Stimulated activated naive CD4-positive, alpha-beta T cell treated with Interleukin-2 at 50 U/mL for 16 hours (primary cell): ENCODE measurements around the gene MVK.

Experiments
- DNase-seq: peaks from one replicate; lab custom pipeline; 2025; lab: John Stamatoyannopoulos, UW

Gene MVK

DNA sequence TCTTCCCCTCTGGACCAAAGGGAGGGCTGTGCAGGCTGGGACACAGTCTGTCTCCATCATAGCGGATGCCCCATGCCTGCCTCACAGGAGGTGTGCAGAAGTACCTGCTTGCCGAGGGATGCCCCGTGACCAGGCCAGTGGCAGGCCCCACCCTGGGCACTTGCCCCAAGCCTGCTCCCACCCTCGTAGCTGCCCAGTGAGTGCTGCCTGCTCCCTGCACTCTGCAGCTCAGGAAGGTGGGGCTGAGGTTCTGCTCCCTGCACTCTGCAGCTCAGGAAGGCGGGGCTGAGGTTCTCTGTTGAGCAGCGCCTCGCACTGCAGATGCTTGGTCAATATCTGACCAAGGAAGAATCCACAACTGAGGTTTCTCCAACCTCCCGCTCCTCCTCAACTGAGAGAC is 7.2 kb upstream of the MVK start:
- no peak for DNase-seq

DNA sequence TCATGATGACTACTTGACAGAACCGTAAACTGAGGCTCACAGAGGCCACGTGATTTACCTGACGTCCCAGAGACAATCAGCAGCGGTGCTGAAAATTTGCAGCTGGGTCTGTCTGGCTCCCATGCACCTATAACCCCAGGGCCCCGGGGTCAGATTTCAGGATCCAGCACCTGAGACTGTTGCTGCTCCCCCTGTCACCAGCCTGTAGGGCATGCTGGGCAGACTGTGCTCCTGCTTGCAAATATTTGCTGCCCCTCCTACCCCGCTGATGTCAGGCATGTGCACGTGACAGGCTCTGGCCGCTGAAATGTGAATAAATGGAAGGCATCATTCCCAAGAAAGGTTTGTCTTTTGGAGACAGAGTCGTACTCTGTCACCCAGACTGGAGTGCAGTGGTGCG is 6.3 kb upstream of the MVK start:
- no peak for DNase-seq

DNA sequence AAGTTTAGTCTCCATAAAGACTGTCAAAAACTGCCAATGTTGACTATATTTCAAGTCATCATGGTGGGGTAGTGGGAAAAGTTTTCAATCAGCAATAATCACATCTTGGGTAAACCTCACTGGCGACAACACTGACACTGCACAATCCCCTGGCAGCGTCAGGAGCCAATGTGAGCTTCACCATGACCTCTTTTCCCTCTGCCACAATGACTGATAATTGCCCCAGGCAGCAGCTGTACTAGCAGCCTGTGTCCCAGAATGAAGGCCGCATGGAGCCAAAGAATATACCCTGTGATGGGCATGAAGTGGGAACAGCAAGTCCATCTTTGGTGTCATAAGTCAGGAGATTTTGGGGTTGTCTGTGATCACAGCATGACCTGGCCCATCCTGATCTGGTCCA is 5.6 kb upstream of the MVK start:
- no peak for DNase-seq

DNA sequence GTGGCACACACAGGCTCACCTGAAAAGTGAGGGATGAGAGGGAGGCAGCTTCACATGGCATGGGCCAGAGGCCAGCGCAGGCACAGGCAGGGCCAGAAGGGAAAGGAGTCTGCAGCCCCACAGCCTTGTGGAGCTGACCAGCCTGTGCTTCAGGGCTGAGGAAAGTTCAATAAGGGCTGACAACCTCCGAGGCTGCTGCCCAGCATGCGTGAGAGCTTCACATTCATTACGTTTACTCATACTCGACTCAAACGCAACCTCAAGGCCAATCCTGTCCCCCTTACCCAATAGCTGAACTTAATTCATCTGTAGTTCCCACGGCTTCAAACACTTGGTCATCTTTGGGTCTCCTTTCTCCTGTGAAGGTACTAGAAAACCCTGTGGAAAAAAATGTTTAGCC is 5.1 kb upstream of the MVK start:
- DNase-seq: no peak

DNA sequence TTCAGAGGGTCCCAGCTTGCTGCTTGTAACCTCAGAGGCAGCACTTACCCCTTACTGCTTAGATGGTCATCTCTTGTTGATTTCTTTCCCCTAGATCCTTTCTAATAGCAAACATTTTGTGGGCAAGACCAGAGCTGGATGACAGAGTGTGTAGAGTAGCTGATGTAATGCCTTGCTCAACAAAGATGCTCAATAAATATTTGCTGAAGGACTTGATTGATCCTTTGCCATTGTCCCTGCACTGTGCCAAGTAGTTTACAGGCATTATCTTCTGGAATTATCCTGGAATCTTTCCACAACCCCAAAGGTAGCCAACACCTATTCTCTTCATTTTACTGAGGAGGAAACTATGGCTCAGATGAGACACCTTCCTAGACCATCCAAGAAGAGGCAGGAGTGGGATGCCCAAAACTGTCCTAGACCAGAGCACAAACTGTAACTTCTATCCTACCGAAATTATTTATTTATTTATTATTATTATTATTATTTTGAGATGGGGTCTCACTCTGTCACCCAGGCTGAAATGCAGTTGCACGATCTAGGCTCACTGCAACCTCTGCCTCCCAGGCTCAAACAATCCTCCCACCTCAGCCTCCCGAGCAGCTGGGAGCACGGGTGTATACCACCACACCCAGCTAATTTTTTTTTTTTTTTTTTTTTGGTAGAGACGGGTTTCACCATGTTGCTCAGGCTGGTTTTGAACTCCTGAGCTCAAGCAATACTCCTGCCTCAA is 1.7 kb upstream of the MVK start:
- DNase-seq: no peak

DNA sequence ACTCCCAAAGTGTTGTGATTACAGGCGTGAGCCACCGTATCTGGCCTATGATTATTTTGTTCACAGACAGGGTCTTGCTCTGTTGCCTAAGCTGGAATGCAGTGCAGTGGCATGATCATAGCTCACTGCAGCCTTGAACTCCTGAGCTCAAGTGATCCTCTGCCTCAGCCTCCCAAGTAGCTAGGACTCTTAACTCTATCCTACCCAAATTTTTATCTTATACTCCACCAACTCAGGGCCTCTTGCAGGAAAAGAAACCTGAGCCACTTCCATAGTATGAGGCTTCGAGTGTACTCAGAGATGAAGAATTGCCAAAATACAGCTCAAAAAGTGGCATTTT is 1.1 kb upstream of the MVK start:
- DNase-seq: no peak

DNA sequence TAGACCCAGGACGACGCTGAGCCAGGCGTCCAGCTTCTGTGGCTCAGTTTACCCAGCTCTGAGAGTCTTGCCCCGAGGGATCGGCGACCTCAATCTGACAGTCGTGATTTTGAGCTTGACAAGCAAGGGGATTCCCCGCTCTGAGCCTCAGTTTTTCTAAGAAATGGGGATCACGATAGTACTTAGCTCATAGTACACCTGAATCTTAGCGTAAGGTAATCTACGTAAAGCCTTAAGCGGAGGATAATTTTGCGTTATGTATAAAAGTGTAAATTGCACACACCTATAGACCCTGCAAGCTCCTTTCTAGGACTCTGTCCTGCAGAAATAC is 285 bp downstream of the MVK start:
- no peak for DNase-seq

DNA sequence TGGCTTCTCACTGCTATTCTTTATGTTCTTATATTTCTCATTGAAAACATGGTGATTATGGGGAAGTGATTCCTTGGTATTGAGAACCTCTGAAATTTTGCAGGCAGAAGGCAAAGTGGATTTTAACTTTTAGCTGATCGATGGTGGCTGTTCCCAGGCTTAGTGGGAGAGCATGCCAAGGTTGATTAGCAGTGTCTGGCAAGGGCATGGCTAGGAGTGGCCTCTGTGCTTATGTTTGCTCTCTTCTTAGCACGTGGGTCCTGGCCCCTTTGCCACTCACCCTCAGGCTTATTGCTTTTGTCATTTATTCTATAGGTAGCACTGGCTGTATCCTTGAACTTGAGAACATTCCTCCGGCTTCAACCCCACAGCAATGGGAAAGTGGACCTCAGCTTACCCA is 2.1 kb downstream of the MVK start:
- no peak for DNase-seq

DNA sequence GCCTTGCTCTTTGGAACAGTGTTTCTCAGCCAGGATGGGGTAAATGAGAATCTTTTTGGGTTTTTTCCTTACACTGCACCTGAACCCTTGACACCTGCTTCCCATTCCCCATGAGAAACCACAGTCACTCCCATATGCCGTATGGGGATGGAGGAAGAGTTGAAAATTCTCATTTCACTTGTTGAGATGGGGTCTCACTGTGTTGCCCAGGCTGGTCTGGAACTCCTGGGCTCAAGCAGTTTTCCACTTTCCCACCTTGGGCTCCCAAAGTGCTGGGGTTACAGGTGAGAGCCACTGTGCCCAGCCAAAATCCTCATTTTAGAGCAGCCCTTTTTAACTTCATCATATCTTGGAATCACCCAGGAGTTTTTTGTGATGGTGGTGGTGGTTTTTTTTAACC is 3.7 kb downstream of the MVK start:
- DNase-seq: no peak

DNA sequence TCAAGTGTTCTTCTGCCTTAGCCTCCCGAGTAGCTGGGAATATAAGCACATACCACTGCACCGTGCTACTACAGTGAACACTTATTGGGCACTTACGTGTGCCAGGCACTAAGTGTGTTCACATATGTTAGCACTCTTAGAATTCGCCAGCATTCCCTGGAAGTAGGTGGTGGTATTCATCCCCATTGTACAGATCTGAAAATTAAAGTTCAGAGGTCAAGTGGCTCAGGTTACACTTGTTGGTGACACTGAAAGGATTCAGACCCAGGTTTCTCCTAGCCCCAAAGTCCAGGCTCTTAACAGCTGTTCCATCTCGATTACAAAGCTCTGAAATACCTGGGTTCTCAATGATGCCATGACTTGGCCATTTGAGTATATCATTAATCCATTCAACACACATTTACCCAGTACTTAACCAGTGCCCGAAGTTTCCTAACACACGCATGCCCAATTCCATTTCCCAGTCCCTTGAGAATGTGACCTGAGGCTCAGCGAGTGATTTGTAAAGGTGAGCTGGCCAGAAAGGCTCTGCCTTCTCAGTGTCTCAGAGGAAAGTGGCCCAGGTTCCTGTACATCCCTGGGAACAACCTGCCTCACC is 4.8 kb downstream of the MVK start:
- DNase-seq: no peak

DNA sequence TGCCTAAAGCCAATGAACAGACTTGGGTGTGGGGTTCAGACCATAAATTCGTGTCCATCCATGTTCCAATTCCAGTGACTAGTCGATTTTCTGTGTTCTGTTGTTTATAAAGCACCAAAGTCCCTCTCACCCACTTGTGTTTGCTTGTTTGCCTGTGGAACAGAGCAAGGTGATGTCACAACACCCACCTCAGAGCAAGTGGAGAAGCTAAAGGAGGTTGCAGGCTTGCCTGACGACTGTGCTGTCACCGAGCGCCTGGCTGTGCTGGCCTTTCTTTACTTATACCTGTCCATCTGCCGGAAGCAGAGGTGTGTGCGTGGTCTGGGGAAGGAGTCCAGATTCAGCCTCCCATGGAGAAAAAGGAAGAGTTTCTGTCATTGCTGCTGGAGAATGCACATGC is 6.0 kb downstream of the MVK start:
- DNase-seq: no peak

DNA sequence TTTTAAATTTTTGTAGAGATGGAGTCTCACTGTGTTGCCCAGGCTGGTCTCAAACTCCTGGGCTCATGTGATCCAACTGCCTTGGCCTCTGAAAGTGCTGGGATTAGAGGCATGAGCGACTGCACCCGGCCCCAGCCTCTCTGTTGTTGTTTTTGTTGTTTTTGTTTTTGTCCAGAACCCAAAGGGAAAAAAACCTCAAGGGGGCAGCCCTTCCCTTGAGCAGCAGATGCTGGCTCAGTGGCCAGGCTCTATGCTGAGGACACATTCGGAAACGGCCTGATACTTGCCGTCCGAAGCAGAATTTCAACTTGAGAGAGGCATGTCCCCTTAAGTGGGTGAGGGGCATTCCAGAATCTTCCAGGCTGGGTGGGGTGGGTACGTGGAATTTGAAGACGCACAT is 6.7 kb downstream of the MVK start:
- no peak for DNase-seq

DNA sequence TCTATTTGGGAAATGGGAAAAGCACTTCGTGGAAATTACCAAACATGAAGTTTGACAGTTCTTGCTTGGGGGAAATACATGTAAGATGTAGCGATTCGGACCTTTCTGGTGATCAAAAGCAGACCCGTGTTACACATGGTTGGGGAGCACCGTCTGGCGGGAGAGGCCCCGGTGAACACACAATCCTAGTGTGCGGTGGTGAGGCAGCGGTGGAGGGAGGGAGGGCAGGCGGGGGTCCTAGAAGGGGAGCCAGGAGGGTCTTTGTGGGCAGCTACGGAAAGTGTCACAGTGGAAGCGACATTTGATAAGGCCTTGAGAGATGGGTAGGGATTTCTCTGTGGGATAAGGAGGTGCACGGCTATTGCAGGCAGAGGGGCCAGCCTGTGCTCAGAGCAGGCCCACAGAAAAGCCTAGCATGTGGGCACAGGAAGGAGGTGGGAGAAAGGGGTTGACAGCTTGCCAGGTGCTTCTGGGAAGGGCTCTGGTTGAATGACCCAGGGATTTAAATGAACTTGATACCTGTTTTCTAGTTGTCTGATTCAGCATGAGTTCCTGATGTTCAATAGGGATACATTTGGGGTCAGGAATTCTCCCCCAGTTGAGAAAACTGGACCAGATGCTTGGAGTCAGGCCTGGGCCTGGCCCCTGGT is 7.2 kb downstream of the MVK start:
- no peak for DNase-seq

DNA sequence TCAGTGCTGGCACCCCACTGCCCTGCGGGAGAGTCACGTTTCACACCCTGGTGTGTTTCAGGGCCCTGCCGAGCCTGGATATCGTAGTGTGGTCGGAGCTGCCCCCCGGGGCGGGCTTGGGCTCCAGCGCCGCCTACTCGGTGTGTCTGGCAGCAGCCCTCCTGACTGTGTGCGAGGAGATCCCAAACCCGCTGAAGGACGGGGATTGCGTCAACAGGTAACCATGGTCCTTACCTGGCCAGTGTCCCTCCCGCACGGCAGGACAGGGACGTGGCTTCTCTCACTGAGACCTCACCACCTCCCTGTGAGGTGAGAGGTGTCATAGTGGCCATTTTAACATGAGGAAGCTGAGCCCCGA is 7.7 kb downstream of the MVK start:
- no peak for DNase-seq

DNA sequence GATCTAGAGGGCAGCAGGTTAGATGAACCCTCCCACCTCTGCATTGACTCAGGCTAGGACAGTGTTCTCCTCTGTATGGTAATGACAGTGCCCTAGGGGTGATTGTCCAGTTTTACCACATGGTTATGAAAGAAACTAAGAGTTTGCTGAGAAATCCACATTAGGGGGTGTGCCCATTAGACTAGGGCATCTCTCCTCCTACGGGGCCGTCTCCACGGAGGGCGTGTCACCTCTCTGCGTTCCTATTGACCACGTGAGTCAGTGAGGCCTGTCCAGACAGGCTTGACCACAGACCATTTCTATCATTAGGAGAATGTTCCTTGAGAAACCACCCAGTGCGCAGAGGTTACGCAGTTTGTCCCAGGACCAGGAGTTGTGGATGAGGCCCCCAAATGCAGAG is 8.3 kb downstream of the MVK start:
- DNase-seq: no peak

DNA sequence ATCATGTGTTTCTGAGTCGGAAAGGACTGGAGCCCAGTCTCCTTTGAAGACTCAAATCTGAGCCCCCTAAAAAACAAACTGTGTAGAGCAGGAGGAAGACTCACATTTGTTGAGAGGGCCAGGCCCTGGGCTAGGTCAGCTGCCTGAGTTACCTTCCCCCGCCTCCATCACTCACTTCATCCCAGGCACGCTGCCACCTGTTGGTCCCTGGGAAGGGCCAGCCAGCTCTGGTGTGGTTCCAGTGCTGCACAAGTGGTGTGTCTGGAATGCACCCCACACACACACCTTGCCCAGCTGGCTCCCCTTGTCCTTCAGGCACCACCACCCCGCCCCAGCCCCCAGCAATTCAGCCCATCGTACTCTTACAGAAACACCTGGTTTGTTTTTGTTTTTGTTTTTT is 9.0 kb downstream of the MVK start:
- DNase-seq: no peak

DNA sequence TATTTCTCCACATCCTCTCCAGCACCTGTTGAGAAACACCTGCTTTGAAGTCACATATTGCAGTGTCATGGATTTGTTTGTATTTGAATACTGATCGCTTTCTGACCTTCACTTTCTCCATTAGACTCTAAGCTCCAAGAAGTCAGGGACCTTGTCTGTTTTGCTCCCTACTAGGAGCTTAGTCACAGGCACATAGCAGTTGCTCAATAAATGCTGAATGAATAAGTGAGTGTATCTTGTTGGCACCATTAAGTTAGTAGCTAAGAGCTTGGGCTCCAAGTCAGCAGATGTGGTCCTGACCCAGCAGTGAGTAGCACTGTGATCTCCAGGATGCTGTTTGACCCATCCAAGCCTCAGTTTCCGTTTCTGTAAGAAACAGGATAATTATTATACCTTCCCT is 10.1 kb downstream of the MVK start:
- no peak for DNase-seq

DNA sequence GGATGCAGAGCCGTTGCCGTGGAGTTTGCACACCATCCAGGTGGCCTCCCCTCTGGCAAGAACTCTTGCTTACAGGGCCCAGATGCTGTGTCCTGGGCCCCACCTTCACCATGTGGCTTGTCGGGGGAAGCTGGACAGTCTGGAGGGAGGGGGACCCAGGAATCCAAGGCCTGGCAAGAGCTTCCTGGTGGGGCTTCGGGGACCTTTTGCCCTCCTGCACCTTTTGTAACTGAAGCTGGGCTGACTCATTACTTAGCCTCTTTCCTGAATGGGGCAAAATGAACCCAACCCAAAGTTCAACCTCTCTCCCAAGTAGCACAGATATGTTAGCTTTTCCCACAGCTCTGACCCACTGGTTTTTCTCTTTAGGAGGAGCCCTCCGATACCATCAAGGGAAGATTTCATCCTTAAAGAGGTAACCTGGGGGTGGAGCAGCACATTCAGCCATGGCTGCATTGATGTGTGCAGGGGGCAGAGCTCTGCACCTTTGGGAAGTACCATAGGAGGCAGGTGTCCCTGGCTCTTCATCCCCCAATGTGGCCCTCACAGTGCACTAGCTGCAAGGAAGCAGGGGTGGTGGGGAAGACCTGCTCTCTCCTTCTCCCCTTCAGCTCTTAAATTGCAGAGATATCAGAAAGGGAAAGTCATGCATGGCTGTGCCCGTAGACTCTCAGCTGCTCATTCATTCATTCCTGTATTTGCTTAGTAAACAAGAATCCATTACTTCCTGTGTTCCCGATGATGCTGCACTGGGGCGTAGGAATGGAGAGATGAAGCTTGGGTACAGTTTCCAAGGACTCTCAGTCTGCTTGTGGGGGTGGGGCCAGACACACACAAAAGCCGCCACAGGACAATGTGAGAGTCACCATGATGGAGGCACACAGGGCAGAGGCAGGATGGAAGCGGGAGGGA is 13.0 kb downstream of the MVK start:
- DNase-seq: no peak

DNA sequence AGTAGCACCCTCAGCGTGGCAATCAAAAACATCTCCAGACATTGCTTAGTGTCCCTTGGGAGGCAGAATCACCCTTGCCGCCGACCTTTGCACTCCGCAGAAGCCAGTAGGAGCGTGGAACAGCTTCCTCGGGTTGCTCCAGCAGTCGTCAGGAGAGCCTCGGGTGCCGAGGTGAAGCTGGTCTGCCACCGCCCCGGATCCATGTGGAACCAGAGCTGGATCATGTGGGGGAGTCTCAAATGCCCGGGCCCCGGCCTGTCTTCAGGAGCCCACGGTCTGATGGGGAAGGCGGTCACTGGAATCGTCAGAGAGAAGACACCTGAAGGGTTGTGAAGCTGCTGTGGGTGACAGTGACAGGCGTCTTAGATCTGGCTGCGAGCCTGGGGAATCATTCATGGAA is 14.3 kb downstream of the MVK start:
- DNase-seq: no peak

DNA sequence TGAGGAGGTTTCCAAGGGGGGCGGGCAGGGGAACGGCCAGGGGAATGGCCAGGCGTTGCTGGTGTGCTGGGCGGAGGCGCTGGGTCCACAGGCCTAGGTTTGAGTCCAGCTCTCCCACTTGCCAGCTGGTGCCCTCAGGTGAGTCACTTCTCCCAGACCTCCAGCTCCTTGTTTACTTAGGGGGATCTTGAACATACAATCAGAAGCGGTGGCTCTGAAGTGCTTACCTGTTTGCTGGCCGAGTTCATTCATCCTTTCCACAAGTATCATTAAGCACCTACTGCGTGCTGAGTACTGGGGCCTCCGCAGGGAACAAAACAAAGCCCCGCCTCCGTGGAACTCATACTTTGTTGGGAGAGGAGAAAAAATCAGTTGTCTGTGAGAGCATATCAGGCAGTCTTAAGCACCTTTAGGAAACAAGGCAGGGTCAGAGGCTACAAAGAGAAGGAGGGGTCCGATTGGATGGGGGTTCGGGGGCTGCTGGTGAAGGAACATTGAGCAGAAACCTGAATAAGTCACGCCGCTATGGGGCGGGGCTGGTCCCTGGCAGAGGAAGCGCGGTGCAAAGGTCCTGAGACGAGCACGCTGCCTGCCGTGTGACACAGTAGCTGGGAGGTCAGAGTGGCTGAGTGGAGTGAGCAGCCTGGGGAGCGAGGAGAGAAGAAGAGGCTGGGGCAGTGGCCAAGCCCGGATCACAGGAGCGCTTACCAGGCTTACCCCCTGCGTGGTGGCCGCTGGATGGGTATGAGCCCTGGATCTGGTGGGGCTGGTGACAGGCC is 15.1 kb downstream of the MVK start:
- DNase-seq: no peak

DNA sequence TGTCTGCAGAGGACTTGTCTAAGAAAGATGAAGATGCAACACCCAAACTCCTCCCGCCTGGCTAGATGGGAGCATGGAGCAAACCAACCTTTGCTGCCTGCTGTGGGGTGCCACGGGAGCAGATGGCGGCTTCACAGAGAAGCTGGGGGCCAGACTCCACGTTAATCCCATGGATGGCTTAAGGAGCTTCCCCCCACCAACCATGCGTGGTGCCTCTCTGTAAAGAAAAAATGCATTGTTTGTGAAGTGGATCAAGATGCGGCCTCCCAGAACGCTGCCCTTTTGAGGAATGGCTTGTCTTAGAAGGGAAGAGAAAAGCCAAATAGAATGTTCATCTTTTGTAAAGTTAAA is 15.6 kb downstream of the MVK start:
- DNase-seq: no peak

DNA sequence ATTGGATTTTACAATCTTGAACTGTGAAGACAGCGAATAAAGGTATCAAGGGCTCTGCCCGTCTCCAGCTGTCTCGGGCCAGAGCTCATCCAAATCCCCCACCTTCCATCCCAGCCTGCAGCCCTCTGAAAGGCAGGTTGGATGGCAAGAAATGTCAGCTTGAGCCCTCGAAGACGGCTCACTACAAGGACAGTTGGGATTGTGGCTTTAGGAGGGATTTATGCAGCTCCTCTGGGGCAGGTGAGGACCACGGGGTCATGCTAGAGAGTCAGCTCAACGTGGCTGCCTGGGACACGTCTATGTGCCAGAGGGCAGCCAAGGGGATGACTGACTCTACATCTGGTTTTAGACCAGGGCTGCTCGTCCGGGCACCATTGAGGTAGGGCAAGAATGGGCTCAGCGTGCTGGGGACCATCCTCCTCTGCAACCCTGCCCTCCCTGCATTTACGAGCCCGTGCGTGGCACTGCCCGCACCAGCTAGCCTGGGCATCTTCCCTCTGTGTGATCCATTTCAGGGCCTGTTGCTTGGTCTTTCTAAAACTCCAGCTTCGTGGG is 16.2 kb downstream of the MVK start:
- DNase-seq: no peak
